ENCODE measurements around the gene DMXL1.

Gene DMXL1

GRCh38 chr5:119270960-119271757, 200.3 kb downstream of the DMXL1 start:
- no peak for DNase-seq

- no peak for DNase-seq
Observed at GRCh38 chr5:119271758-119272730, 201.2 kb downstream of the DMXL1 start.

- DNase-seq = no peak
Observed at GRCh38 chr5:119273391-119273839, 202.5 kb downstream of the DMXL1 start.

- no peak for DNase-seq
Observed at GRCh38 chr5:119274030-119274766, 203.3 kb downstream of the DMXL1 start.

GRCh38 chr5:119274767-119275130, 203.9 kb downstream of the DMXL1 start:
- no peak for DNase-seq

- DNase-seq = no peak
Observed at GRCh38 chr5:119275146-119275545, 204.3 kb downstream of the DMXL1 start.

GRCh38 chr5:119275601-119276173, 204.8 kb downstream of the DMXL1 start:
- no peak for DNase-seq

GRCh38 chr5:119276978-119277377, 206.1 kb downstream of the DMXL1 start:
- no peak for DNase-seq

GRCh38 chr5:119279093-119279492, 208.2 kb downstream of the DMXL1 start:
- DNase-seq = no peak

- DNase-seq = no peak
Observed at GRCh38 chr5:119280380-119280779, 209.5 kb downstream of the DMXL1 start.

- no peak for DNase-seq
Observed at GRCh38 chr5:119282628-119283027, 211.7 kb downstream of the DMXL1 start.

- DNase-seq = no peak
Observed at GRCh38 chr5:119284031-119284430, 213.1 kb downstream of the DMXL1 start.

- DNase-seq = no peak
Observed at GRCh38 chr5:119285070-119285916, 214.4 kb downstream of the DMXL1 start.

- DNase-seq = no peak
Observed at GRCh38 chr5:119286511-119287488, 215.9 kb downstream of the DMXL1 start.

GRCh38 chr5:119287547-119288111, 216.7 kb downstream of the DMXL1 start:
- DNase-seq = no peak

- no peak for DNase-seq
Observed at GRCh38 chr5:119288379-119289033, 217.6 kb downstream of the DMXL1 start.

GRCh38 chr5:119289438-119290044, 218.7 kb downstream of the DMXL1 start:
- DNase-seq = no peak

GRCh38 chr5:119290161-119290569, 219.3 kb downstream of the DMXL1 start:
- DNase-seq = no peak

- no peak for DNase-seq
Observed at GRCh38 chr5:119290607-119291006, 219.7 kb downstream of the DMXL1 start.
